Pancreas (tissue), 10 donors: ENCODE results near the gene TMEM11. TPM values are rescaled to one million over a fixed set of nuclear protein-coding genes. Genes with fewer than 3 reads are reported as not detected.
A peak's percentile ranks its signal among the peaks of the same experiment; 100 is the strongest.

Experiments used
- ATAC-seq, 4 donors: fragments of 200-7000 bp; cut with Tn5 transposase; one replicate each; pipeline versions ENCODE4 v1.8.0 to v1.9.1; 2020; ENCODE audit warnings: mild to moderate bottlenecking in 4 of 4, moderate library complexity in 4 of 4
- DNase-seq, 6 donors: peaks; one replicate each; pipeline ENCODE4 v3.0.0-alpha.2; 2020
- FAIRE-seq: peaks from 2 replicates; lab custom pipeline; 2012; peaks lifted over from hg19 to GRCh38; lab: Jason Lieb, UNC
- H3K27ac ChIP-seq, 4 donors: fragments of 200-600 bp; sonication (generic); 1 replicate in 3 of 4; 2 replicates in 1 of 4; pipeline versions ENCODE4 v1.5.0 to v1.8.0; 2020
- H3K27me3 ChIP-seq, 4 donors: fragments of 200-600 bp; one replicate each; pipeline ENCODE4 v1.8.0; 2021
- H3K36me3 ChIP-seq, 3 donors: fragments of 200-600 bp; sonication (generic) in 1 of 3; one replicate each; pipeline versions ENCODE4 v1.5.0 to v1.8.0; 2020 to 2021
- H3K4me1 ChIP-seq, 3 donors: fragments of 200-600 bp; one replicate each; pipeline ENCODE4 v1.8.0; 2021
- H3K4me3 ChIP-seq, 4 donors: fragments of 200-600 bp; sonication (generic) in 2 of 4; one replicate each; pipeline versions ENCODE4 v1.5.0 to v1.8.0; 2020 to 2021
- H3K9me3 ChIP-seq, 4 donors: fragments of 200-600 bp; one replicate each; pipeline ENCODE4 v1.8.0; 2021
- WGBS, 2 donors: extraction: QIAGEN DNeasy Blood & Tissue Kit; methylation state at CpG; one replicate each; pipeline ENCODE4 v1.1.7; 2013; 5-methylcytosine and 5-hydroxymethylcytosine counted together
- intact Hi-C, 3 donors: fragments of 100-400 bp; cut with DNase I; formaldehyde crosslinking; loops; one replicate each; pipeline versions ENCODE4 v1.11.1 to v1.14.2; 2022
- polyA plus RNA-seq, 2 donors: library from polyadenylated mRNA; stranded (reverse); fragments of 200-250 nt; gene quantifications; one replicate each; pipeline ENCODE4 v1.2.3, GENCODE V29; 2013
- total RNA-seq, 6 donors: library from RNA; stranded (reverse); fragmentation: NEBNext Ultra II Directional in 4 of 6; extraction: Animal tissue kit (Norgen Biotek cat#: 25700) in 4 of 6; gene quantifications; one replicate each; pipeline versions ENCODE4 v1.2.1 to v1.2.4, GENCODE V29; 2021 to 2023
- TF ChIP-seq, protein P1 (sequence below), 4 donors: fragments of 200-600 bp; sonication (generic) in 3 of 4; IDR thresholded peaks; one replicate each; pipeline versions ENCODE4 v1.5.0 to v1.8.0; 2021; ENCODE audit warnings: antibody characterized with exemption in 4 of 4
- donor health status: healthy with polysubstance abuse.
- donor health status: DM: no; HTN: no; CAD: no; lungs with moderate emphysema.
- donor health status: DM: no; HTN: no; CAD: no.
- donor health status: control.
- donor health status: control.
- donor health status: Bipolar disorder and iron deficiency.
- donor health status: DM: yes; HTN: yes; CAD: no.
- donor health status: DM: no; HTN: no; CAD: no.
- donor health status: DM: no; HTN: no; CAD: no.
- donor health status: DM: yes; HTN: yes; CAD: no.

TMEM11 gene
- total and polyA plus RNA-seq, 8 donors: 6.1 to 16.0 (median 9.5) TPM

DNA sequence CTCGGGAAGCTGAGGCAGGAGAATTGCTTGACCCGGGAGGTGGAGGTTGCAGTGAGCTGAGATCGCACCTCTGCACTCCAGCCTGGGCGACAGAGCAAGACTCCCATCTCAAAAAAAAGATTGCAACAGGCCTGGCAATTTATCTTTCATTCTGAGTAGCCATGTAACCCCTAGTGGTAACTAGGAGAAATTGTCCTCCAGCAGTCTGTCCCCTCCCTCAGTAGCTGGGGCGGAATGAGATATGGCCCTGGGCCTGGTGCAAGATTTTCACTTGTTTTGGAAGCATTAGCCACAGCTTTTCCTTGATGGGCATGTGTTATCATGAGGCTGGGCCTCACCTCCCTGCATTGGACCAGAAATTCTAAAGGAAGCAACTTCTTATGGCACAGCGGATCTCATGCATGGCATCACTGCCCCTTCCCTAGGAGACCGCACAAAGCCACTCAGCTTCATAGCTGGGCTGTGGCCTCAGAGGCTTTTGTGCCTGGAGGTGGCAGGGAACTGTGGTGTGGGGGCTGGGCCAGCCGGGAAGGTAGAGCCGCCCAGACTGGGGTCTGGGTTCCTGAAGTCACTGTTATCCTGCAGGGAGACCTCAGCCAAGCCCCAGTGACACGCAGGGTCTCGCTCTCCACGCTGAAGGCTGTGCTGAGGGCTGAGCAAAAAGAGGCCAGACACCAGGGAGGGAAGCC is 25.9 kb upstream of the TMEM11 start:
- Histone ChIP-seq H3K4me1 (no peaks in the 10 kb centered on the region), H3K27ac (no peak overlapping the region), H3K36me3 (no peaks in the 10 kb centered on the region), H3K27me3 (no peaks in the 10 kb centered on the region), H3K9me3 (no peaks in the 10 kb centered on the region), H3K4me3 (no peak overlapping the region)
- WGBS, 2 donors: 70 to 75% methylated on average over 12 of the region's 12 CpGs
- intact Hi-C loops: no loop called here
- FAIRE-seq (no peak), DNase-seq (no peak), ATAC-seq (peak in 3 of 4 donors; percentile 54 to 62 (median 60))
- TF ChIP-seq, protein P1, sequence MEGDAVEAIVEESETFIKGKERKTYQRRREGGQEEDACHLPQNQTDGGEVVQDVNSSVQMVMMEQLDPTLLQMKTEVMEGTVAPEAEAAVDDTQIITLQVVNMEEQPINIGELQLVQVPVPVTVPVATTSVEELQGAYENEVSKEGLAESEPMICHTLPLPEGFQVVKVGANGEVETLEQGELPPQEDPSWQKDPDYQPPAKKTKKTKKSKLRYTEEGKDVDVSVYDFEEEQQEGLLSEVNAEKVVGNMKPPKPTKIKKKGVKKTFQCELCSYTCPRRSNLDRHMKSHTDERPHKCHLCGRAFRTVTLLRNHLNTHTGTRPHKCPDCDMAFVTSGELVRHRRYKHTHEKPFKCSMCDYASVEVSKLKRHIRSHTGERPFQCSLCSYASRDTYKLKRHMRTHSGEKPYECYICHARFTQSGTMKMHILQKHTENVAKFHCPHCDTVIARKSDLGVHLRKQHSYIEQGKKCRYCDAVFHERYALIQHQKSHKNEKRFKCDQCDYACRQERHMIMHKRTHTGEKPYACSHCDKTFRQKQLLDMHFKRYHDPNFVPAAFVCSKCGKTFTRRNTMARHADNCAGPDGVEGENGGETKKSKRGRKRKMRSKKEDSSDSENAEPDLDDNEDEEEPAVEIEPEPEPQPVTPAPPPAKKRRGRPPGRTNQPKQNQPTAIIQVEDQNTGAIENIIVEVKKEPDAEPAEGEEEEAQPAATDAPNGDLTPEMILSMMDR (IDR thresholded peaks at IDR 0.05): peak in 3 of 4 donors; percentile 18 to 37 (median 20)

DNA sequence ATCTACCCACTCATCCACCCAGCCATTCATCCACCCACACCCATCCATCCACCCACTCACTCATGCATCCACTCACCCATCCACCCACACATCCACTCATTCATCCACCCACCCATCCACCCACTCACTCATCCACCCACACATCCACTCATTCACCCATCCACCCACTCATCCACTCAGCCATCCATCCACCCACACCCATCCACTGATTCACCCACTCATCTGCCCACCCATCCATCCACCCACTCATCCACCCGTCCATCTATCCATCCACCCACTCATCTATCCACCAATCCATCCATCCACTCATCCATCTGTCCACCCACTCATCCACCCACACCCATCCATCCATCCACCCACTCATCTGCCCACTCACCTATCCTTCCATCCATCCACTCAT is 22.0 kb upstream of the TMEM11 start:
- TF ChIP-seq, protein P1 (IDR thresholded peaks at IDR 0.05): no peak
- Histone ChIP-seq H3K27ac (no peak overlapping the region), H3K27me3 (no peaks in the 10 kb centered on the region), H3K36me3 (no peaks in the 10 kb centered on the region), H3K4me1 (no peaks in the 10 kb centered on the region), H3K4me3 (no peak overlapping the region), H3K9me3 (no peaks in the 10 kb centered on the region)
- WGBS, 2 donors: 60 to 68% methylated on average over 1 of the region's 1 CpG
- no peak for DNase-seq
- no peak for FAIRE-seq
- intact Hi-C loops: no loop called here
- ATAC-seq: no peak

DNA sequence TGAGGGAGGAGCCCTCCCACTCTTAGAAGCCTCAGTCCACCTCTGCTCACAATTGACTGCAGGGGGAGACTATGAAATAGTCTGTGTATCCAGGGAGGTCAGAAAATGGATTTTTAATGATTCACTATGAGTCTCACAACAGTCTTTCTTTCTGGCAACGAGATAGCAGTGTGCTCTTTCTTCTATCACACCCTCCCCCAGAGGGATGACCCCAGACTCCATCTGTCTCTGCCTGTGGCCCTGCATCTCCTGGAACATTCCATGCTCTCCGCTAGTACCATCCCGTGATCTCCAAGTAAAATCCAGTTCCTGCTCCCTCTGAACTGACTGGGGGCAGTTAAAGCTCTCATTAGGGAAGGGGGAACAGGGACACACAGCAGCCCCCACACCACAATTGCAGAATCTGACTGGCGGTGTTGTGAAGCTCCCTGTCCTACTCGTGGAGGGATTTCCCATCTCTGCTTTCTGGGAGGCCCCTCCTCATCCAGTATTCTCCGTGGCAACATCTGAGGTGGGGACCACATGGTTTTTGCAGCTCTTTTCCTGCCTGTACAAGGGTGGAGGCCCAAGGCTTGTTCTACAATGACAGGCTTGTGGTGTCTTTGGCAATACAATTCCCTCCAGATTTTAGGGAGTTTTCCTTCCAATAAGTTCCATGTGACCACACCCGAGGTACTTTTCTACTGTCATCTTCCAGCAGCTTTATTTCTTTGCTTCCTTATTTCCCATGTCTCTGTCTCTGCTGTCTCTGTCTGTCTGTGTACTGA is 19.8 kb upstream of the TMEM11 start:
- Histone ChIP-seq H3K27me3 (no peaks in the 10 kb centered on the region), H3K36me3 (no peaks in the 10 kb centered on the region), H3K27ac (no peak overlapping the region), H3K4me1 (no peaks in the 10 kb centered on the region), H3K9me3 (no peaks in the 10 kb centered on the region), H3K4me3 (no peak overlapping the region)
- ATAC-seq (peak in 1 of 4 donors; percentile 19), DNase-seq (no peak), FAIRE-seq (no peak)
- intact Hi-C loops: no loop called here
- TF ChIP-seq, protein P1 (IDR thresholded peaks at IDR 0.05): no peak
- WGBS, 2 donors: 69 to 70% methylated on average over 7 of the region's 7 CpGs

GRCh38 chr17:21232033-21232749 is 18.2 kb upstream of the TMEM11 start:
- 84 to 90% methylated on average over 4 of the region's 4 CpGs for WGBS, 2 donors
- Histone ChIP-seq H3K27me3 (no peaks in the 10 kb centered on the region), H3K4me3 (no peak overlapping the region), H3K4me1 (no peaks in the 10 kb centered on the region), H3K9me3 (no peaks in the 10 kb centered on the region), H3K36me3 (no peaks in the 10 kb centered on the region), H3K27ac (no peak overlapping the region)
- intact Hi-C loops: no loop called here
- DNase-seq (no peak), ATAC-seq (no peak), FAIRE-seq (no peak)
- TF ChIP-seq, protein P1 (IDR thresholded peaks at IDR 0.05): no peak
